GM21447 (cell line): ENCODE data around the gene ARHGEF12.
A peak's percentile ranks its signal among the peaks of the same experiment; 100 is the strongest.

ENCODE experiments used
- ATAC-seq: cut with Tn5 transposase; IDR thresholded peaks from one replicate; pipeline ENCODE4 v1.9.1; 2021; ENCODE audit not compliant: unreplicated experiment

Gene ARHGEF12

GRCh38 chr11:120316880-120317688 is 19.1 kb upstream of the ARHGEF12 start:
- ATAC-seq: no peak

- ATAC-seq: no peak
Measured at GRCh38 chr11:120317689-120318480, 18.3 kb upstream of the ARHGEF12 start.

- ATAC-seq: no peak
Measured at GRCh38 chr11:120318906-120319305, 17.3 kb upstream of the ARHGEF12 start.

GRCh38 chr11:120324932-120325810 is 11.0 kb upstream of the ARHGEF12 start, which contains the start of gene TLCD5:
TSS of gene TLCD5 (plus strand) at chr11:120325299. CDS start at chr11:120327442, 2,143 bp downstream.
- ATAC-seq: no peak

GRCh38 chr11:120326228-120326627 is 10.0 kb upstream of the ARHGEF12 start:
- ATAC-seq: no peak

GRCh38 chr11:120326845-120327281 is 9.3 kb upstream of the ARHGEF12 start:
- no peak for ATAC-seq

- no peak for ATAC-seq
Measured at GRCh38 chr11:120327311-120327710, 8.9 kb upstream of the ARHGEF12 start.

GRCh38 chr11:120329556-120329955 is 6.7 kb upstream of the ARHGEF12 start:
- ATAC-seq: no peak

- ATAC-seq: no peak
Measured at GRCh38 chr11:120330045-120330444, 6.2 kb upstream of the ARHGEF12 start.

GRCh38 chr11:120331301-120331996 is 4.8 kb upstream of the ARHGEF12 start:
- no peak for ATAC-seq

- ATAC-seq: no peak
Measured at GRCh38 chr11:120332822-120333716, 3.1 kb upstream of the ARHGEF12 start.

- no peak for ATAC-seq
Measured at GRCh38 chr11:120333801-120334200, 2.4 kb upstream of the ARHGEF12 start.

GRCh38 chr11:120334332-120334731 is 1.9 kb upstream of the ARHGEF12 start:
- no peak for ATAC-seq

GRCh38 chr11:120334894-120335462 is 1.2 kb upstream of the ARHGEF12 start:
- no peak for ATAC-seq

GRCh38 chr11:120335556-120335907 is 681 bp upstream of the ARHGEF12 start:
- ATAC-seq: peak; percentile 26

GRCh38 chr11:120336641-120337354 is 585 bp downstream of the ARHGEF12 start:
- peak; percentile 25 for ATAC-seq

GRCh38 chr11:120337355-120338106 is 1.3 kb downstream of the ARHGEF12 start:
- no peak for ATAC-seq
